GM19324 (cell line): ENCODE results near the gene RBP5.

Source experiments
- ATAC-seq: cut with Tn5 transposase; IDR thresholded peaks from one replicate; pipeline ENCODE4 v1.9.1; 2021; ENCODE audit warnings: mild to moderate bottlenecking, moderate library complexity; ENCODE audit not compliant: unreplicated experiment, low FRiP score

Gene RBP5

GRCh38 chr12:7128681-7129286 lies at the start of gene RBP5:
RBP5 (minus strand) TSS chr12:7128889; CDS start chr12:7128775, 114 bp downstream.
- no peak for ATAC-seq

GRCh38 chr12:7178481-7178880 lies 49.8 kb upstream of the RBP5 start:
- ATAC-seq = no peak

- no peak for ATAC-seq
Measured at GRCh38 chr12:7176595-7176994, 47.9 kb upstream of the RBP5 start.

- no peak for ATAC-seq
Measured at GRCh38 chr12:7175493-7175892, 46.8 kb upstream of the RBP5 start.

GRCh38 chr12:7171854-7172253 lies 43.2 kb upstream of the RBP5 start:
- ATAC-seq = no peak

- ATAC-seq = no peak
Measured at GRCh38 chr12:7169951-7170350, 41.3 kb upstream of the RBP5 start.

- ATAC-seq = no peak
Measured at GRCh38 chr12:7162691-7163114, 34.0 kb upstream of the RBP5 start.

- ATAC-seq = no peak
Measured at GRCh38 chr12:7161811-7162210, 33.1 kb upstream of the RBP5 start.

- ATAC-seq = no peak
Measured at GRCh38 chr12:7161327-7161726, 32.6 kb upstream of the RBP5 start.

GRCh38 chr12:7160183-7160582 lies 31.5 kb upstream of the RBP5 start:
- no peak for ATAC-seq

- ATAC-seq = no peak
Measured at GRCh38 chr12:7158781-7159609, 30.3 kb upstream of the RBP5 start.

- no peak for ATAC-seq
Measured at GRCh38 chr12:7157391-7157790, 28.7 kb upstream of the RBP5 start.

GRCh38 chr12:7156259-7157197 lies 27.8 kb upstream of the RBP5 start:
- no peak for ATAC-seq

GRCh38 chr12:7155471-7156034 lies 26.9 kb upstream of the RBP5 start:
- ATAC-seq = no peak

- ATAC-seq = no peak
Measured at GRCh38 chr12:7154901-7155470, 26.3 kb upstream of the RBP5 start.

GRCh38 chr12:7154042-7154441 lies 25.4 kb upstream of the RBP5 start:
- no peak for ATAC-seq

GRCh38 chr12:7152818-7153217 lies 24.1 kb upstream of the RBP5 start:
- ATAC-seq = no peak

- ATAC-seq = no peak
Measured at GRCh38 chr12:7151532-7151931, 22.8 kb upstream of the RBP5 start.

- no peak for ATAC-seq
Measured at GRCh38 chr12:7150841-7151240, 22.2 kb upstream of the RBP5 start.

GRCh38 chr12:7150356-7150755 lies 21.7 kb upstream of the RBP5 start:
- no peak for ATAC-seq
